ENCODE measurements around the gene EYS. TPM values are rescaled to one million over a fixed set of nuclear protein-coding genes. Genes with fewer than 3 reads are reported as not detected.

EYS gene
- total and polyA plus RNA-seq, 9 of the 15 experiments (the other 6 are each of a cell fraction or from before 2014, with no cell fraction given) = 0.03 to 0.36 (median 0.10) TPM; not detected in 2

GRCh38 chr6:64736421-64736950 lies 970.5 kb downstream of the EYS start (continued):
- TF ChIP-seq SIN3B (IDR thresholded peaks at IDR 0.05; ENCODE audit: low read depth) (no peak), E2F5 (CRISPR knock-in tag; IDR thresholded peaks at IDR 0.05) (no peak), TRIM25 (IDR thresholded peaks at IDR 0.05; ENCODE audit: borderline replicate concordance) (no peak)
- TF ChIP-seq, protein P1, sequence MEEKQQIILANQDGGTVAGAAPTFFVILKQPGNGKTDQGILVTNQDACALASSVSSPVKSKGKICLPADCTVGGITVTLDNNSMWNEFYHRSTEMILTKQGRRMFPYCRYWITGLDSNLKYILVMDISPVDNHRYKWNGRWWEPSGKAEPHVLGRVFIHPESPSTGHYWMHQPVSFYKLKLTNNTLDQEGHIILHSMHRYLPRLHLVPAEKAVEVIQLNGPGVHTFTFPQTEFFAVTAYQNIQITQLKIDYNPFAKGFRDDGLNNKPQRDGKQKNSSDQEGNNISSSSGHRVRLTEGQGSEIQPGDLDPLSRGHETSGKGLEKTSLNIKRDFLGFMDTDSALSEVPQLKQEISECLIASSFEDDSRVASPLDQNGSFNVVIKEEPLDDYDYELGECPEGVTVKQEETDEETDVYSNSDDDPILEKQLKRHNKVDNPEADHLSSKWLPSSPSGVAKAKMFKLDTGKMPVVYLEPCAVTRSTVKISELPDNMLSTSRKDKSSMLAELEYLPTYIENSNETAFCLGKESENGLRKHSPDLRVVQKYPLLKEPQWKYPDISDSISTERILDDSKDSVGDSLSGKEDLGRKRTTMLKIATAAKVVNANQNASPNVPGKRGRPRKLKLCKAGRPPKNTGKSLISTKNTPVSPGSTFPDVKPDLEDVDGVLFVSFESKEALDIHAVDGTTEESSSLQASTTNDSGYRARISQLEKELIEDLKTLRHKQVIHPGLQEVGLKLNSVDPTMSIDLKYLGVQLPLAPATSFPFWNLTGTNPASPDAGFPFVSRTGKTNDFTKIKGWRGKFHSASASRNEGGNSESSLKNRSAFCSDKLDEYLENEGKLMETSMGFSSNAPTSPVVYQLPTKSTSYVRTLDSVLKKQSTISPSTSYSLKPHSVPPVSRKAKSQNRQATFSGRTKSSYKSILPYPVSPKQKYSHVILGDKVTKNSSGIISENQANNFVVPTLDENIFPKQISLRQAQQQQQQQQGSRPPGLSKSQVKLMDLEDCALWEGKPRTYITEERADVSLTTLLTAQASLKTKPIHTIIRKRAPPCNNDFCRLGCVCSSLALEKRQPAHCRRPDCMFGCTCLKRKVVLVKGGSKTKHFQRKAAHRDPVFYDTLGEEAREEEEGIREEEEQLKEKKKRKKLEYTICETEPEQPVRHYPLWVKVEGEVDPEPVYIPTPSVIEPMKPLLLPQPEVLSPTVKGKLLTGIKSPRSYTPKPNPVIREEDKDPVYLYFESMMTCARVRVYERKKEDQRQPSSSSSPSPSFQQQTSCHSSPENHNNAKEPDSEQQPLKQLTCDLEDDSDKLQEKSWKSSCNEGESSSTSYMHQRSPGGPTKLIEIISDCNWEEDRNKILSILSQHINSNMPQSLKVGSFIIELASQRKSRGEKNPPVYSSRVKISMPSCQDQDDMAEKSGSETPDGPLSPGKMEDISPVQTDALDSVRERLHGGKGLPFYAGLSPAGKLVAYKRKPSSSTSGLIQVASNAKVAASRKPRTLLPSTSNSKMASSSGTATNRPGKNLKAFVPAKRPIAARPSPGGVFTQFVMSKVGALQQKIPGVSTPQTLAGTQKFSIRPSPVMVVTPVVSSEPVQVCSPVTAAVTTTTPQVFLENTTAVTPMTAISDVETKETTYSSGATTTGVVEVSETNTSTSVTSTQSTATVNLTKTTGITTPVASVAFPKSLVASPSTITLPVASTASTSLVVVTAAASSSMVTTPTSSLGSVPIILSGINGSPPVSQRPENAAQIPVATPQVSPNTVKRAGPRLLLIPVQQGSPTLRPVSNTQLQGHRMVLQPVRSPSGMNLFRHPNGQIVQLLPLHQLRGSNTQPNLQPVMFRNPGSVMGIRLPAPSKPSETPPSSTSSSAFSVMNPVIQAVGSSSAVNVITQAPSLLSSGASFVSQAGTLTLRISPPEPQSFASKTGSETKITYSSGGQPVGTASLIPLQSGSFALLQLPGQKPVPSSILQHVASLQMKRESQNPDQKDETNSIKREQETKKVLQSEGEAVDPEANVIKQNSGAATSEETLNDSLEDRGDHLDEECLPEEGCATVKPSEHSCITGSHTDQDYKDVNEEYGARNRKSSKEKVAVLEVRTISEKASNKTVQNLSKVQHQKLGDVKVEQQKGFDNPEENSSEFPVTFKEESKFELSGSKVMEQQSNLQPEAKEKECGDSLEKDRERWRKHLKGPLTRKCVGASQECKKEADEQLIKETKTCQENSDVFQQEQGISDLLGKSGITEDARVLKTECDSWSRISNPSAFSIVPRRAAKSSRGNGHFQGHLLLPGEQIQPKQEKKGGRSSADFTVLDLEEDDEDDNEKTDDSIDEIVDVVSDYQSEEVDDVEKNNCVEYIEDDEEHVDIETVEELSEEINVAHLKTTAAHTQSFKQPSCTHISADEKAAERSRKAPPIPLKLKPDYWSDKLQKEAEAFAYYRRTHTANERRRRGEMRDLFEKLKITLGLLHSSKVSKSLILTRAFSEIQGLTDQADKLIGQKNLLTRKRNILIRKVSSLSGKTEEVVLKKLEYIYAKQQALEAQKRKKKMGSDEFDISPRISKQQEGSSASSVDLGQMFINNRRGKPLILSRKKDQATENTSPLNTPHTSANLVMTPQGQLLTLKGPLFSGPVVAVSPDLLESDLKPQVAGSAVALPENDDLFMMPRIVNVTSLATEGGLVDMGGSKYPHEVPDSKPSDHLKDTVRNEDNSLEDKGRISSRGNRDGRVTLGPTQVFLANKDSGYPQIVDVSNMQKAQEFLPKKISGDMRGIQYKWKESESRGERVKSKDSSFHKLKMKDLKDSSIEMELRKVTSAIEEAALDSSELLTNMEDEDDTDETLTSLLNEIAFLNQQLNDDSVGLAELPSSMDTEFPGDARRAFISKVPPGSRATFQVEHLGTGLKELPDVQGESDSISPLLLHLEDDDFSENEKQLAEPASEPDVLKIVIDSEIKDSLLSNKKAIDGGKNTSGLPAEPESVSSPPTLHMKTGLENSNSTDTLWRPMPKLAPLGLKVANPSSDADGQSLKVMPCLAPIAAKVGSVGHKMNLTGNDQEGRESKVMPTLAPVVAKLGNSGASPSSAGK (IDR thresholded peaks at IDR 0.05) = no peak
